ENCODE measurements around the gene CD34. TPM values are rescaled to one million over a fixed set of nuclear protein-coding genes. Genes with fewer than 3 reads are reported as not detected.

CD34 gene
- total RNA-seq, 1 donor, result 0.42 TPM

GRCh38 chr1:207850621-207851407 lies 60.1 kb downstream of the CD34 start:
- Histone ChIP-seq H3K4me1 (ENCODE audit: insufficient read depth, low read length) (peaks cover 91% of the 10 kb centered on the region), H3K27me3 (ENCODE audit: insufficient read depth, low read length) (no peaks in the 10 kb centered on the region), H3K9me3 (ENCODE audit: low read depth, low read length) (no peaks in the 10 kb centered on the region), H3K4me3 (ENCODE audit: low read length) (no peak overlapping the region)

GRCh38 chr1:207849646-207850045 lies 61.3 kb downstream of the CD34 start:
- peaks cover 93% of the 10 kb centered on the region for H3K4me1 ChIP-seq (ENCODE audit: insufficient read depth, low read length)
- H3K27me3 ChIP-seq (ENCODE audit: insufficient read depth, low read length), result no peaks in the 10 kb centered on the region
- no peaks in the 10 kb centered on the region for H3K9me3 ChIP-seq (ENCODE audit: low read depth, low read length)
- H3K4me3 ChIP-seq (ENCODE audit: low read length), result no peak overlapping the region

- Histone ChIP-seq H3K27me3 (ENCODE audit: insufficient read depth, low read length) (no peaks in the 10 kb centered on the region), H3K4me3 (ENCODE audit: low read length) (no peak overlapping the region), H3K9me3 (ENCODE audit: low read depth, low read length) (no peaks in the 10 kb centered on the region), H3K4me1 (ENCODE audit: insufficient read depth, low read length) (peaks cover 94% of the 10 kb centered on the region)
Observed at GRCh38 chr1:207849016-207849415, 61.9 kb downstream of the CD34 start.

- H3K4me1 ChIP-seq (ENCODE audit: insufficient read depth, low read length), result peaks cover 93% of the 10 kb centered on the region
- no peak overlapping the region for H3K4me3 ChIP-seq (ENCODE audit: low read length)
- H3K27me3 ChIP-seq (ENCODE audit: insufficient read depth, low read length), result no peaks in the 10 kb centered on the region
- H3K9me3 ChIP-seq (ENCODE audit: low read depth, low read length), result no peaks in the 10 kb centered on the region
Observed at GRCh38 chr1:207848234-207848633, 62.7 kb downstream of the CD34 start.

- Histone ChIP-seq H3K4me1 (ENCODE audit: insufficient read depth, low read length) (peaks cover 90% of the 10 kb centered on the region), H3K9me3 (ENCODE audit: low read depth, low read length) (no peaks in the 10 kb centered on the region), H3K4me3 (ENCODE audit: low read length) (no peak overlapping the region), H3K27me3 (ENCODE audit: insufficient read depth, low read length) (no peaks in the 10 kb centered on the region)
Observed at GRCh38 chr1:207847116-207847515, 63.8 kb downstream of the CD34 start.

GRCh38 chr1:207845109-207845508 lies 65.8 kb downstream of the CD34 start:
- H3K4me3 ChIP-seq (ENCODE audit: low read length), result no peak overlapping the region
- no peaks in the 10 kb centered on the region for H3K9me3 ChIP-seq (ENCODE audit: low read depth, low read length)
- no peaks in the 10 kb centered on the region for H3K27me3 ChIP-seq (ENCODE audit: insufficient read depth, low read length)
- H3K4me1 ChIP-seq (ENCODE audit: insufficient read depth, low read length), result peaks cover 81% of the 10 kb centered on the region

DNA sequence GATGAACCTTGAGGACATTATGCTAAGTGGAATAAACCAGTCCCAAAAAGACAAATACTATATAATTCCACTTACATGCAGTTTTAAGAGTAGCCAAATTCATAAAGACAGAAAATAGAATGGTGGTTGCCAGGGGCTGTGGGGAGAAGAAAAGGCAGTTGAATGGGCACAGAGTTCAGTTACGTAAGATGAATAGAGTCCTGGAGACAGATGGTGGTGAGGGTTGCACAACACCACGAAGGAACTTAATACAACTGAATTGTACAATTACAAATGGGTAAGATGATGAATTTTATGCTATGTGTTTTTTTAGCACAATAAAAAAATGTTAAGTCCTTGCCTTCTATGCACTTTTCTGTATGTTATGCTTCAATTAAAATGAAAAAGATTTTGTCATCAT lies 66.6 kb downstream of the CD34 start:
- Histone ChIP-seq H3K27me3 (ENCODE audit: insufficient read depth, low read length) (no peaks in the 10 kb centered on the region), H3K9me3 (ENCODE audit: low read depth, low read length) (no peaks in the 10 kb centered on the region), H3K4me1 (ENCODE audit: insufficient read depth, low read length) (peaks cover 75% of the 10 kb centered on the region), H3K4me3 (ENCODE audit: low read length) (no peak overlapping the region)

GRCh38 chr1:207842506-207842905 lies 68.4 kb downstream of the CD34 start:
- H3K4me1 ChIP-seq (ENCODE audit: insufficient read depth, low read length), result peaks cover 67% of the 10 kb centered on the region
- H3K9me3 ChIP-seq (ENCODE audit: low read depth, low read length), result no peaks in the 10 kb centered on the region
- no peak overlapping the region for H3K4me3 ChIP-seq (ENCODE audit: low read length)
- no peaks in the 10 kb centered on the region for H3K27me3 ChIP-seq (ENCODE audit: insufficient read depth, low read length)

DNA sequence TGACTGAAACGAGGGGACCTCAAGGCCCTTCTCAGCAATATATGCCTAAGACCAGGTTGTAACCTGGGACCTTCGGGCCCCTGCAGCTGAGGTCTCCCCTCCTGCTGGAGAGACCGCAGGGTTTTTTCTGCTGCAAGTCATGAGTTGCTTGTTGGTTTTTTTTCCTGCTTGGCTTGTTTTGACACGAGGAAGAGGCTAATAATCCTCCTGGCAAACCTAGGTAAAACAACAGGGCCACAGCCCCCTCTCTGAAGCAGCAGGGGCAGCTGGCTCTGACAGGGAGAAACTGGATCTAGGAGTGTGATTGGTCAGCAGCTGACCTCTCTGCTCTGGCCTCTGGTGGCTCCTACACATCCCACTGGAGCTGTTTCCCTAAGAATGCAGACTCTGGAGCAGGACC lies 69.0 kb downstream of the CD34 start:
- Histone ChIP-seq H3K4me1 (ENCODE audit: insufficient read depth, low read length) (peaks cover 61% of the 10 kb centered on the region), H3K4me3 (ENCODE audit: low read length) (no peak overlapping the region), H3K27me3 (ENCODE audit: insufficient read depth, low read length) (no peaks in the 10 kb centered on the region), H3K9me3 (ENCODE audit: low read depth, low read length) (no peaks in the 10 kb centered on the region)

DNA sequence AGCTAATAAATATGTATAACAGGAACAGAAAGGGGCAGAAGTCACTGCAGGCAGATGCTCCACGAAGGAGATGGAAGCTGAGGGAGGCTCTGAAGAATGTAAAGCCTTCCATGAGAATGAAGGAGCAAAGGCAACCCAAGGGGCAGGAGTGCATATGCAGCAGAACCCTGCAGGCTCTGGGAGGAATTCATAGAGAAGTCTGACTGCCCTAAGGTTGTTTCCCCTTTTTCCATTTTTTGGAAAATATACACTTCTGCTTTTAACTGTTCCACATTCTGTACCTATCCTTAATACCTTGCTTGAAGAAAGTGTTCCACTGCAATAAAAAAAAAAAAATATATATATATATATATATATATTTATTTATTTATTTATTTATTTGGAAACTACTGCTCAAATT lies 69.6 kb downstream of the CD34 start:
- no peak overlapping the region for H3K4me3 ChIP-seq (ENCODE audit: low read length)
- H3K9me3 ChIP-seq (ENCODE audit: low read depth, low read length), result no peaks in the 10 kb centered on the region
- no peaks in the 10 kb centered on the region for H3K27me3 ChIP-seq (ENCODE audit: insufficient read depth, low read length)
- H3K4me1 ChIP-seq (ENCODE audit: insufficient read depth, low read length), result peaks cover 60% of the 10 kb centered on the region

DNA sequence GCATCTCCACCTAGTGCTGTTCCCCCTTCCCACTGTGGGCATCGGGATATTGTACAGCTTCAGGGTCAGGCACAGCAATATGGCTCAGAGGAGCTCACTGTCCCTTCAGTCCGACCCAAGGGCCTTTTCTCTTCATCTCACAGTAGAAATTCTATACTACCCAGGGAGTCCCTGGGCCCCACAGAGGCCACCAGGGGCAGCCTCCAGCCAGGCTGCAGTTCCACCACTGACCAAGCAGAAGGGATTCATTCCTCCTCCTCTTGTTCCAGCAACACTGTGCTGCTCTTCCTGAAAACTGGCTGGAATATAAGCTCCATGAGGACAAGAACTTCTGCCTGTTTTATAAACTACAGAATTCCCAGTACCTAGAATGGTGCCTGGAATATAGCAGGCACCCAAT lies 70.5 kb downstream of the CD34 start:
- peaks cover 51% of the 10 kb centered on the region for H3K4me1 ChIP-seq (ENCODE audit: insufficient read depth, low read length)
- H3K27me3 ChIP-seq (ENCODE audit: insufficient read depth, low read length), result no peaks in the 10 kb centered on the region
- no peaks in the 10 kb centered on the region for H3K9me3 ChIP-seq (ENCODE audit: low read depth, low read length)
- no peak overlapping the region for H3K4me3 ChIP-seq (ENCODE audit: low read length)

- peaks cover 45% of the 10 kb centered on the region for H3K4me1 ChIP-seq (ENCODE audit: insufficient read depth, low read length)
- H3K9me3 ChIP-seq (ENCODE audit: low read depth, low read length), result no peaks in the 10 kb centered on the region
- H3K27me3 ChIP-seq (ENCODE audit: insufficient read depth, low read length), result no peaks in the 10 kb centered on the region
- H3K4me3 ChIP-seq (ENCODE audit: low read length), result no peak overlapping the region
Observed at GRCh38 chr1:207839083-207839413, 71.9 kb downstream of the CD34 start.

- Histone ChIP-seq H3K27me3 (ENCODE audit: insufficient read depth, low read length) (no peaks in the 10 kb centered on the region), H3K4me3 (ENCODE audit: low read length) (no peak overlapping the region), H3K4me1 (ENCODE audit: insufficient read depth, low read length) (peaks cover 45% of the 10 kb centered on the region), H3K9me3 (ENCODE audit: low read depth, low read length) (no peaks in the 10 kb centered on the region)
Observed at GRCh38 chr1:207838156-207839082, 72.5 kb downstream of the CD34 start.

DNA sequence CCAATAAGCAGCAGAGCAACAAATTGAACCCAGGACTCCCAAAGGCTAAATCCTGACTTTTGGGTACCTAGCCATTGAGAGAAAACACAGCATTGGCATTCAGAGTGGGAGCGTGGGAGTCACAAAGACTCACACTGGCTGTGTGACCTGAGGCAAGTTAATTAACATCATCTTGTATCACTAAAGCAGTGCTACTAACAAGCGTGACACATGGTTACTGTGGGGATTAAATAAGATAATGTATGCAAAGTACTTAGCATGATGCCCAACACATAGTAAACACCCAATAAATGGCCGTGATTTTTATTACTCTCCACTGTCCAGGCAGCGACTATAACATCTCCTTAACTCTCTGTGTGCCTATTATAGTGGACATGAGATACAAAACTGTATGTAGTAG lies 73.3 kb downstream of the CD34 start:
- H3K27me3 ChIP-seq (ENCODE audit: insufficient read depth, low read length), result no peaks in the 10 kb centered on the region
- no peaks in the 10 kb centered on the region for H3K9me3 ChIP-seq (ENCODE audit: low read depth, low read length)
- peaks cover 47% of the 10 kb centered on the region for H3K4me1 ChIP-seq (ENCODE audit: insufficient read depth, low read length)
- no peak overlapping the region for H3K4me3 ChIP-seq (ENCODE audit: low read length)

DNA sequence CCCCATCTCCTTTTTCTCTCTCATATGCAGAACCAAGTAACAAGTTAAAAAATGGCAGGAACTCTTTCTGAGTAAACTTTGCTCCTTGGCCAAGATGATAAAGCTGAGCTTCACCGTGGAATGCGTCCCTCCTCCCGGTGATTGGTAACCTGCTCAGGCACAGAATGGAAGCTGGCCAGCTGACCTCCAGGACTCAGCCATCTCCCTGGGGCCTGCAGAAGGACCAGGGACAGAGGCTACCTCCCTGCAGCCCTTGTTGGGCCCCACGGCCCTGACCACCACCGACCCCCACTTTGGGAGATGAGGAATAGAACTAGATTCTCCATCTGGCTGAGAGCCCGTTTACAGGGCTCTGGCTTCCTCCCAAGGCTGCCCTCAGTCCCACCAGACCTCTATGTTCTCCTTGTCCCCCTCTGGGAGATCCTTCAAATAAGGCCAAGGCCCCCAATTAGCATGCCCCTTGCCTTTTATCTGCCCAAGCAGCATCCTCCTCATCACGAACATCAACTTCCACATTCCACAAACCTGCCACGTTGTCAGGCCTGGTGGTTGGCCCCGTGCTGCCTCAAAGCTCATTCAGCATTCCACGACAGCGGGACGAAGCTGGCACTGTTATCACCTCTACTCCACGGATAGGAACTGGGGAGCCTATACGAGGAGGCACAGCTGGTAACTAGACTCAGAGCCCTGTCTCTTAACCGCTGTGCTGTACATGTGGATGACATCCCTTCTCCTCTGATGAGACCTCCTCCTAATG lies 74.2 kb downstream of the CD34 start:
- Histone ChIP-seq H3K4me3 (ENCODE audit: low read length) (no peak overlapping the region), H3K4me1 (ENCODE audit: insufficient read depth, low read length) (peaks cover 49% of the 10 kb centered on the region), H3K9me3 (ENCODE audit: low read depth, low read length) (no peaks in the 10 kb centered on the region), H3K27me3 (ENCODE audit: insufficient read depth, low read length) (no peaks in the 10 kb centered on the region)

Measured in mononuclear cell (primary cell).